ENCODE results near the gene ZNF492. TPM values are rescaled to one million over a fixed set of nuclear protein-coding genes. Genes with fewer than 3 reads are reported as not detected.

ZNF492 gene
- total and polyA plus RNA-seq, 2 experiments from 2014 or later = 0.20 to 0.65 TPM

DNA sequence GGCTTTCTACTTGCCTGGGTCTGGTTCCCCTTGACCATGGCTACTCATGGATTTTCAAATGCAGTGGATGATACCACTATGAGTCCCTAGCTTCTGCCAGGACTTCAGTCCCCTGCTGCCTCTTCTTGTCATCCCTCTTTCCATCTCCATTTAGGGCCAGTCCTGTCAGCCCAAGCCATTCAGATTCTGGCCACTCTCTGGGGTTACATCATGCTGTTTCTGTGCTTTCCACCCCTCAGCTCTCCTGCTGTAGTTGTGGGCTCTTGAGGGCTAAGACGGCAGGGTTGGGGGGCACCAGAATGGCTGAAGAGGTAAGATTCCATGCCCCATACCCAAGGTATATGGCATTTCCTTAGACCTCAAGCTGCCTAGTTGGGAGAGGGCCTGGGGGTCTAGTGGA lies 13.2 kb upstream of the ZNF492 start:
- TF ChIP-seq EZH2 (IDR thresholded peaks at IDR 0.05; ENCODE audit: insufficient read depth, poor library complexity, severe bottlenecking) = no peak
- TF ChIP-seq EZH2phosphoT487 (IDR thresholded peaks at IDR 0.05; ENCODE audit: insufficient read depth, low read depth) = no peak
- no peaks in the 10 kb centered on the region for H3K9me2 ChIP-seq (ENCODE audit: insufficient read depth)
- H3K79me2 ChIP-seq (ENCODE audit: insufficient read depth) = no peaks in the 10 kb centered on the region
- H3K9me3 ChIP-seq (ENCODE audit: low read depth) = no peaks in the 10 kb centered on the region
- 33 to 47% methylated on average over 1 of the region's 1 CpG for WGBS, 2 experiments (ENCODE audit: low coverage in 1 of 2, low lambda C conversion rate in 2 of 2, missing lambda C conversion rate in 2 of 2)
- no peaks in the 10 kb centered on the region for H3F3A ChIP-seq (ENCODE audit: insufficient read depth)
- H3K9ac ChIP-seq = no peak overlapping the region
- no peak overlapping the region for H2AFZ ChIP-seq
- in situ Hi-C loops (cut with MboI) = no loop called here
- H3K4me3 ChIP-seq = no peak overlapping the region
- H3K27me3 ChIP-seq (replicated peaks; ENCODE audit: insufficient read depth) = no peaks in the 10 kb centered on the region
- no peak for DNase-seq
- no peaks in the 10 kb centered on the region for H4K20me1 ChIP-seq (ENCODE audit: insufficient read depth)
- no peak overlapping the region for H3K27ac ChIP-seq
- H3K4me2 ChIP-seq (ENCODE audit: unreplicated experiment) = no peak overlapping the region
- H3K4me1 ChIP-seq (ENCODE audit: insufficient read depth) = no peaks in the 10 kb centered on the region
- H3K36me3 ChIP-seq (ENCODE audit: low read depth) = no peaks in the 10 kb centered on the region

DNA sequence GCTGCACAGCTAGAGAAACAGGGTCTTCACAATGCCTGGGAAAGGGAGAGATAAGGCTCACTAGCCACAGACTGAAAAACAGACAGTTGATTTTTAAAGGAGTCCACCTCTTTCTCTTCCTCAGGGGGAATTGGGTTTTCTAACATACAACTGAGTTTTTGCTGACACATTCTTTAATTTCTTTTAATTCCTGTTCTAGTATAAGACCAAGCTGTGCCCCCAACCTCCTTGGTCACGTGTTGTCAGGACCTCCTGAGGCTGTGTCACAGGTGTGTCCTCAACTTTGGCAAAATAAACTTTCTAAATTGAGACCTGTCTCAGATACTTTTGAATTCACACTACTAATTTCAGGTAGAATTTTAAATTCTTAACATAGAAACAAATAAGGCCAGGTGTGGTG lies 12.1 kb upstream of the ZNF492 start:
- TF ChIP-seq EZH2 (IDR thresholded peaks at IDR 0.05; ENCODE audit: insufficient read depth, poor library complexity, severe bottlenecking) (no peak), EZH2phosphoT487 (IDR thresholded peaks at IDR 0.05; ENCODE audit: insufficient read depth, low read depth) (no peak)
- 0% methylated on average over 1 of the region's 1 CpG for WGBS, 2 experiments (ENCODE audit: low coverage in 1 of 2, low lambda C conversion rate in 2 of 2, missing lambda C conversion rate in 2 of 2)
- H3K27ac ChIP-seq = no peak overlapping the region
- no peaks in the 10 kb centered on the region for H3K9me3 ChIP-seq (ENCODE audit: low read depth)
- DNase-seq = no peak
- no peaks in the 10 kb centered on the region for H3K9me2 ChIP-seq (ENCODE audit: insufficient read depth)
- H2AFZ ChIP-seq = no peak overlapping the region
- H3K79me2 ChIP-seq (ENCODE audit: insufficient read depth) = no peaks in the 10 kb centered on the region
- no peaks in the 10 kb centered on the region for H3F3A ChIP-seq (ENCODE audit: insufficient read depth)
- no peak overlapping the region for H3K4me3 ChIP-seq
- H3K4me2 ChIP-seq (ENCODE audit: unreplicated experiment) = no peak overlapping the region
- H3K4me1 ChIP-seq (ENCODE audit: insufficient read depth) = no peaks in the 10 kb centered on the region
- no peaks in the 10 kb centered on the region for H4K20me1 ChIP-seq (ENCODE audit: insufficient read depth)
- H3K9ac ChIP-seq = no peak overlapping the region
- H3K36me3 ChIP-seq (ENCODE audit: low read depth) = no peaks in the 10 kb centered on the region
- in situ Hi-C loops (cut with MboI) = no loop called here
- H3K27me3 ChIP-seq (replicated peaks; ENCODE audit: insufficient read depth) = no peaks in the 10 kb centered on the region

DNA sequence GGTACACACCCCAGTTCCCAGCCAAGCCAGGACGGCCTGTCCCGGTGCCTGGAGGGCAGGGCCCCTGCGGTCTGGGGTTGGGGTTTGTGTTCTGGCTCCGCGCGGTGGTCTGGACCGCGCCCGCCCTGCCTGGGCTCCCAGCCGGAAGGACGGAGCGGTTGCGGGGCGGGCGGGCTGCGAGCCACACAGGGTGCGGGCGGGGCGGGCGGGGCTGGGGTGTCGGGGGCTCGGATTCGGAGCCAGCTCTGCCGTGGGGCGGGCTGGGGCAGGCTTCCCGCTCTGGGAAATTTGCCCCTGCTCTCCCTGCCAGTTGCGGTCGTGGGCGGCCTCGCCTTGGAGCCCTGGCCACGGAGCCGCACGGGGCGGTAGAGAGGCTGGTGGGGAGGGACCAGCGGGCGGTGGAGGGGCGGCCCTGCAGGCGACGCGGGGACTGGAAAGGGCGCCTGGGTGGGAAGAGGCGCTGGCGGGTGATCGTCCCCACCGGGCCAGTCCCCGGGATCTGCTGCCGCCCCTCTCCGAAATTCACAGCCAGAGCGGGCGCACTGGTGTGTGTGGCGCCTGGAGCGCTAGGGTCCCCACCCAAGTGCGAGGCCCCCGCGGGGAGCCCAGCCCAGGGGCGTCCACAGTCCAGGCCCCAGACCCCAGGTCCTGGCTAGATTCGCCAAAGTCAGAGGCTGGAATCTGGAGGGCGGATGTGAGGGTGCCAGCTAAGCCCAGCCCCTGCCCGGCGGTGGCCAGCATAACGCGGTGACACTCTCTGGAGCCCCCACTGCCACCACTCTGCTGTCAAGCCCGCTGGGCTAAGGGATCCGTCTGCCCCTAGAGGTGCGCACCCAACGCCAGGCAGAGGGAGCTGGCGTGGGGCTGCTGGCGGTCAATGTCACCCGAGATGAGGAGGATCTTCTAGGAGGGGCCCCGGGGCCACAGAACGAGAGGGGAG lies 11.0 kb upstream of the ZNF492 start:
- Histone ChIP-seq H3K27me3 (replicated peaks; ENCODE audit: insufficient read depth) (no peaks in the 10 kb centered on the region), H3F3A (ENCODE audit: insufficient read depth) (no peaks in the 10 kb centered on the region), H3K9me2 (ENCODE audit: insufficient read depth) (no peaks in the 10 kb centered on the region), H3K36me3 (ENCODE audit: low read depth) (no peaks in the 10 kb centered on the region), H2AFZ (no peak overlapping the region), H3K27ac (no peak overlapping the region), H3K9ac (no peak overlapping the region), H3K4me2 (ENCODE audit: unreplicated experiment) (no peak overlapping the region), H3K79me2 (ENCODE audit: insufficient read depth) (no peaks in the 10 kb centered on the region), H3K4me3 (no peak overlapping the region), H3K4me1 (ENCODE audit: insufficient read depth) (no peaks in the 10 kb centered on the region), H3K9me3 (ENCODE audit: low read depth) (no peaks in the 10 kb centered on the region), H4K20me1 (ENCODE audit: insufficient read depth) (no peaks in the 10 kb centered on the region)
- in situ Hi-C loops (cut with MboI) = no loop called here
- TF ChIP-seq EZH2phosphoT487 (IDR thresholded peaks at IDR 0.05; ENCODE audit: insufficient read depth, low read depth) (no peak), EZH2 (IDR thresholded peaks at IDR 0.05; ENCODE audit: insufficient read depth, poor library complexity, severe bottlenecking) (no peak)
- WGBS, 2 experiments (ENCODE audit: low coverage in 1 of 2, low lambda C conversion rate in 2 of 2, missing lambda C conversion rate in 2 of 2) = 6 to 9% methylated on average over 37 to 61 of the region's 71 CpGs
- peak; percentile 2 for DNase-seq

DNA sequence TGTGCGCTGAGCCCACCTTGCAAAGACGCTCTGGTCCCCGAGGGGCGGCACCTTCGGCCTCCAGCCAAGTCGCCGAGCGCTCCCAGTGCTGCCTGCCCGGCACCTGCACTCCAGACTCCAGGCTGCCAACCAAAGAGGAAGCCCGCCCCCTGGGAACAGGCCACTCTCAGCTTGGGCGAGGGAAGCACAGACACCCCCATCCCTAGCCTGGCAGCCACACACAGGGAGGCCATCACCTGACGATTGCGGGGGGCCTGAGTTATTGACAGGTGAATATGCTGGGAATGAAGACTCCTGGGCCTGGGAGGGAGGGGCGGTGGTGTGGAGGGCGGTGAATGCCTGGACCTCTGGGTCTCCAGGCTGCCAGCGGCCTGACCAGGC lies 10.3 kb upstream of the ZNF492 start:
- Histone ChIP-seq H3K9ac (no peak overlapping the region), H3K27me3 (replicated peaks; ENCODE audit: insufficient read depth) (no peaks in the 10 kb centered on the region), H3K4me1 (ENCODE audit: insufficient read depth) (no peaks in the 10 kb centered on the region), H2AFZ (no peak overlapping the region), H3K9me3 (ENCODE audit: low read depth) (no peaks in the 10 kb centered on the region), H3F3A (ENCODE audit: insufficient read depth) (no peaks in the 10 kb centered on the region), H3K4me3 (no peak overlapping the region), H3K27ac (no peak overlapping the region), H4K20me1 (ENCODE audit: insufficient read depth) (no peaks in the 10 kb centered on the region), H3K79me2 (ENCODE audit: insufficient read depth) (no peaks in the 10 kb centered on the region), H3K9me2 (ENCODE audit: insufficient read depth) (no peaks in the 10 kb centered on the region), H3K4me2 (ENCODE audit: unreplicated experiment) (no peak overlapping the region), H3K36me3 (ENCODE audit: low read depth) (no peaks in the 10 kb centered on the region)
- in situ Hi-C loops (cut with MboI) = no loop called here
- no peak for DNase-seq
- WGBS, 2 experiments (ENCODE audit: low coverage in 1 of 2, low lambda C conversion rate in 2 of 2, missing lambda C conversion rate in 2 of 2) = 28 to 36% methylated on average over 12 to 16 of the region's 16 CpGs
- TF ChIP-seq EZH2 (IDR thresholded peaks at IDR 0.05; ENCODE audit: insufficient read depth, poor library complexity, severe bottlenecking) (no peak), EZH2phosphoT487 (IDR thresholded peaks at IDR 0.05; ENCODE audit: insufficient read depth, low read depth) (no peak)

Measured in GM23248 (cell line).